HEK293T (cell line): ENCODE measurements around the gene LHFPL5.

Experiments used
- ARNT ChIP-seq: fragments of 450-650 bp; IDR thresholded peaks from 2 replicates; pipeline ENCODE4 v1.6.1; 2017; ENCODE audit warnings: mild to moderate bottlenecking
- BHLHE40 ChIP-seq: fragments of 450-650 bp; IDR thresholded peaks from 2 replicates; pipeline ENCODE4 v1.6.1; 2016; ENCODE audit warnings: mild to moderate bottlenecking, moderate library complexity, borderline replicate concordance
- ELF4 ChIP-seq: fragments of 450-650 bp; IDR thresholded peaks from 2 replicates; pipeline ENCODE4 v1.6.1; 2017; ENCODE audit warnings: antibody characterized with exemption
- FOXA1 ChIP-seq: fragments of 450-650 bp; IDR thresholded peaks from 2 replicates; pipeline ENCODE4 v1.6.1; 2016; ENCODE audit warnings: mild to moderate bottlenecking
- FOXK2 ChIP-seq: fragments of 450-650 bp; IDR thresholded peaks from 2 replicates; pipeline ENCODE4 v1.6.1; 2016; ENCODE audit warnings: mild to moderate bottlenecking
- FOXM1 ChIP-seq: fragments of 450-650 bp; IDR thresholded peaks from 2 replicates; pipeline ENCODE4 v1.6.1; 2017; ENCODE audit warnings: mild to moderate bottlenecking, borderline replicate concordance
- HDGF ChIP-seq: fragments of 450-650 bp; IDR thresholded peaks from 2 replicates; pipeline ENCODE4 v1.6.1; 2017; ENCODE audit warnings: antibody characterized with exemption, borderline replicate concordance
- NFRKB ChIP-seq: fragments of 450-650 bp; IDR thresholded peaks from 2 replicates; pipeline ENCODE4 v1.6.1; 2016; ENCODE audit warnings: mild to moderate bottlenecking, moderate library complexity
- SP1 ChIP-seq: fragments of 450-650 bp; IDR thresholded peaks from 2 replicates; pipeline ENCODE4 v1.6.1; 2017
- TARDBP ChIP-seq: fragments of 450-650 bp; IDR thresholded peaks from 2 replicates; pipeline ENCODE4 v1.6.1; 2016
- ZNF384 ChIP-seq: fragments of 450-650 bp; IDR thresholded peaks from 2 replicates; pipeline ENCODE4 v1.6.1; 2016
- TF ChIP-seq, protein P1 (sequence below): fragments of 450-650 bp; IDR thresholded peaks from 2 replicates; pipeline ENCODE4 v1.6.1; 2016

DNA sequence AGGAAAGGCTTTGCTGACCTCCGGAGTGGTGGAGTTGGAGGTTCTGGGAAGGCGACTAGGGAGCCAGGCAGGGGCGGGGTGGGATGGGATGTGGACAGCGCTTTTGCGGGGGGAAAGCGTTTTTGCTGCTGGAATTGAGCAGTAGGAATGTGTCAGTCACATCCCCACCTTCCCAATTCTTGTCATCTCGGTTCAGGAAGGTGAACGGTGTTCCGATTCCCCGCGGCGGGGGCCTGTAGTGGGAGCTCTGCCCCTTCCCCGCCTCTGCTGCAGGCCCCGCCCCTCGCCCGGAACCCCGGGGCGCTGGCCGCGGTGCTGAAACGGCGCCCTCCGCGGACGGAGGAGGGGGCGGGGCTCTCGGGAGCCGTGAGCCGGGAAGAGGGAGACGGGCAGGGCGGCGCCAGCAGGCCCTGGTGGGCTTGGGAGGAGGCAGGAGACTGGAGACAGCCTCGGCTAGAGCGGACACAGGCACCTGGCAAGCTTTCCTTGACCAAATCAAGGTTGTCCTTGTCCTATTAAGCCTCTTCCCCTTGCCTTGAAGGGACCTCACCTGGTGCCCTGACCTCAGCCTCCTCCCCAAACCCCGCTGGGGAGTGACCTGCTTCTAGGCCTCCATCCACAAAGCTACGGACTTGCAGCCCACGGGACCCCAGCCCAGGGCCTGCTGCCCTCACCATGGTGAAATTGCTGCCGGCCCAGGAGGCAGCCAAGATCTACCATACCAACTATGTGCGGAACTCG lies at the start of gene LHFPL5:
- TF ChIP-seq BHLHE40 (no peak), ARNT (no peak), FOXK2 (no peak), ZNF384 (no peak), FOXA1 (no peak), TARDBP (no peak), HDGF (no peak), NFRKB (no peak), FOXM1 (no peak), SP1 (no peak), ELF4 (no peak)
- TF ChIP-seq, protein P1, sequence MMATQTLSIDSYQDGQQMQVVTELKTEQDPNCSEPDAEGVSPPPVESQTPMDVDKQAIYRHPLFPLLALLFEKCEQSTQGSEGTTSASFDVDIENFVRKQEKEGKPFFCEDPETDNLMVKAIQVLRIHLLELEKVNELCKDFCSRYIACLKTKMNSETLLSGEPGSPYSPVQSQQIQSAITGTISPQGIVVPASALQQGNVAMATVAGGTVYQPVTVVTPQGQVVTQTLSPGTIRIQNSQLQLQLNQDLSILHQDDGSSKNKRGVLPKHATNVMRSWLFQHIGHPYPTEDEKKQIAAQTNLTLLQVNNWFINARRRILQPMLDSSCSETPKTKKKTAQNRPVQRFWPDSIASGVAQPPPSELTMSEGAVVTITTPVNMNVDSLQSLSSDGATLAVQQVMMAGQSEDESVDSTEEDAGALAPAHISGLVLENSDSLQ, result no peak
